Endothelial cell of umbilical vein (primary cell): ENCODE data around the gene EPO. TPM values are rescaled to one million over a fixed set of nuclear protein-coding genes. Genes with fewer than 3 reads are reported as not detected.
"Not testable (repeated sequence)": the region's sequence is repeated elsewhere in the genome, so short reads cannot be mapped to it uniquely, and the experiment has no call there.

Source experiments
- BruUV-seq: library from RNA; stranded (reverse); fragments of 400-500 nt; replicated peaks from 2 replicates; lab custom pipeline; 2021; lab: Mats Ljungman, UMichigan
- CTCF ChIA-PET: fragments of 300-600, 350-600 bp; sonication (Branson Sonifier 250); formaldehyde crosslinking; loops from one replicate; lab custom pipeline; 2021; ENCODE audit warnings: antibody characterized with exemption, inconsistent platforms; lab: Charles Lee
- POLR2A ChIA-PET: fragments of 300-600, 350-600 bp; sonication (Branson Sonifier 250); formaldehyde crosslinking; loops from one replicate; lab custom pipeline; 2021; ENCODE audit warnings: antibody characterized with exemption, inconsistent platforms; lab: Charles Lee
- DNase-seq: peaks from one replicate; pipeline ENCODE4 v3.0.0-alpha.2; 2011; ENCODE audit warnings: low read depth, low spot score
- FAIRE-seq: peaks from 2 replicates; lab custom pipeline; 2011; peaks lifted over from hg19 to GRCh38; lab: Jason Lieb, UNC
- H2AFZ ChIP-seq: 2 replicates; pipeline ENCODE4 v1.6.0; 2012; ENCODE audit warnings: low read depth, low read length, control low read depth, inconsistent platforms
- H3K27ac ChIP-seq: 2 replicates; pipeline ENCODE4 v1.5.1; 2011; ENCODE audit warnings: low read depth, mild to moderate bottlenecking, control low read depth, low read length, moderate library complexity; ENCODE audit not compliant: insufficient read depth
- H3K27me3 ChIP-seq, 2 experiments: 2 replicates each; pipeline versions ENCODE4 v1.6.0 to v1.6.1; 2011; ENCODE audit warnings: low read length in 2 of 2, mixed read lengths in 1 of 2; ENCODE audit not compliant: control insufficient read depth in 2 of 2, insufficient read depth in 2 of 2
- H3K36me3 ChIP-seq, 2 experiments: 2 replicates in 1 of 2; 3 replicates in 1 of 2; pipeline ENCODE4 v1.5.1; 2011; ENCODE audit warnings: low read length in 2 of 2, mild to moderate bottlenecking in 1 of 2, moderate library complexity in 1 of 2; ENCODE audit not compliant: control insufficient read depth in 2 of 2, insufficient read depth in 2 of 2; ENCODE audit errors: extremely low read depth in 1 of 2
- H3K4me1 ChIP-seq: 3 replicates; pipeline ENCODE4 v1.5.1; 2011; ENCODE audit warnings: mild to moderate bottlenecking, low read length; ENCODE audit not compliant: control insufficient read depth, insufficient read depth; ENCODE audit errors: extremely low read depth
- H3K4me2 ChIP-seq: 2 replicates; pipeline ENCODE4 v1.6.1; 2011; ENCODE audit warnings: low read length, control low read depth, mixed read lengths; ENCODE audit not compliant: insufficient read depth
- H3K4me3 ChIP-seq, 3 experiments: fragments of 200-600 bp in 1 of 3; sonication (generic), shearing (Covaris generic) in 1 of 3; replicated peaks in 1 of 3; 2 replicates each; pipeline ENCODE4 v1.5.1; 2011 to 2016; ENCODE audit warnings: control low read depth in 3 of 3, low read length in 3 of 3, mild to moderate bottlenecking in 2 of 3, inconsistent platforms in 1 of 3, low read depth in 1 of 3, moderate library complexity in 1 of 3; ENCODE audit not compliant: insufficient read depth in 1 of 3
- H3K79me2 ChIP-seq: 2 replicates; pipeline ENCODE4 v1.6.0; 2012; ENCODE audit warnings: low read length, inconsistent platforms; ENCODE audit not compliant: control insufficient read depth, insufficient read depth
- H3K9ac ChIP-seq: replicated peaks from 2 replicates; pipeline ENCODE3; 2011; ENCODE audit warnings: low read length, control low read depth; ENCODE audit not compliant: insufficient read depth; ENCODE audit errors: extremely low read depth
- H3K9me1 ChIP-seq: replicated peaks from 3 replicates; pipeline ENCODE4 v1.6.0; 2011; ENCODE audit warnings: mild to moderate bottlenecking, low read length; ENCODE audit not compliant: control insufficient read depth, insufficient read depth; ENCODE audit errors: extremely low read depth
- H3K9me3 ChIP-seq: replicated peaks from 2 replicates; pipeline ENCODE4 v1.5.1; 2012; ENCODE audit warnings: low read length, inconsistent platforms; ENCODE audit not compliant: control insufficient read depth, insufficient read depth
- H4K20me1 ChIP-seq: replicated peaks from 2 replicates; pipeline ENCODE3; 2011; ENCODE audit warnings: mild to moderate bottlenecking, low read length; ENCODE audit not compliant: control insufficient read depth, insufficient read depth; ENCODE audit errors: extremely low read depth
- EZH2 ChIP-seq: IDR thresholded peaks from 2 replicates; pipeline ENCODE4 v1.6.1; 2012; ENCODE audit warnings: borderline replicate concordance, low read depth, mild to moderate bottlenecking, moderate library complexity, low read length, inconsistent platforms; ENCODE audit not compliant: severe bottlenecking
- GATA2 ChIP-seq: IDR thresholded peaks from 2 replicates; pipeline ENCODE4 v1.7.0; 2011; ENCODE audit warnings: low read depth, mild to moderate bottlenecking, moderate library complexity, mixed read lengths, low read length; ENCODE audit not compliant: insufficient read length, insufficient read depth
- MYC ChIP-seq: IDR thresholded peaks from one replicate; pipeline ENCODE4 v1.6.1; 2011; ENCODE audit warnings: mild to moderate bottlenecking, low read depth, low read length
- POLR2A ChIP-seq: IDR thresholded peaks from 2 replicates; pipeline ENCODE4 v1.6.1; 2012; ENCODE audit warnings: low read depth, mild to moderate bottlenecking, control low read depth, low read length
- dilution Hi-C: fragments of 300-500 bp; cut with MboI; formaldehyde crosslinking; loops from one replicate; pipeline ENCODE4 v1.15.0; 2019; ENCODE audit warnings: low sequenced_read_pairs; ENCODE audit not compliant: extremely low pct_ligation_motif_present
- intact Hi-C: fragments of 100-400 bp; cut with micrococcal nuclease; formaldehyde crosslinking; loops from one replicate; pipeline ENCODE4 v1.10.0; 2022
- polyA plus RNA-seq, 4 experiments: library from polyadenylated mRNA; depleted of rRNA in 3 of 4; stranded (reverse) in 3 of 4; unstranded in 1 of 4; fragments of >200 nt; gene quantifications; 2 replicates each; pipeline versions ENCODE4 v1.2.1 to v1.2.3, GENCODE V29; 2011 to 2012; ENCODE audit warnings: missing spikeins in 1 of 4
- total RNA-seq: library from RNA; stranded (reverse); gene quantifications from 2 replicates; pipeline ENCODE4 v1.2.3, GENCODE V29; 2021
- TF ChIP-seq, protein P1 (sequence below): IDR thresholded peaks from 2 replicates; pipeline ENCODE4 v1.6.1; 2011; ENCODE audit not compliant: insufficient read depth, insufficient read length

EPO gene
- total and polyA plus RNA-seq, 2 donors (not counting 3 experiments of a cell fraction or from before 2014, with no cell fraction given) = not detected

DNA sequence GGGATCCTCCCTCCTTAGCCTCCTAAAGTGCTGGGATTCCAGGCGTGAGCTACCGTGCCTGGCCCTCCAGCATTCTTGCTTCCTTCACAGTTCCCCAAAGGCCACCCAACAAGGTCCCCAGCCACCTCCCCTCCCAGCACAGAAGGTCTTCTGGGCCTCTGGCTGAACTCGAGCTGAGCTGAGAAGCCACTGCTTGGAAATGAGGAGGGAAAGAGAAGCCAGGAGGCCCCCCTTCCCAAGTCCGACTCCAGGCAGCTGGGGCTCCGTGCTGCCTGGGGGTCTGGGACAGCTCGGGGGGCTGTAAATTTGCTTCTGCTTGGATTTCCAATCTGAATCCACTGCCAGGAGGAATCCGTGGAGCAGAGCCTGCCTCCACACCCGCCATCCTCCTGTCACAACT, 5.5 kb upstream of the EPO start:
- CTCF ChIA-PET = interaction anchor here (1.0 kb wide), 1 partner anchor 9 kb away, joined by 5 read pairs; the partner anchor contains the start of gene POP7

DNA sequence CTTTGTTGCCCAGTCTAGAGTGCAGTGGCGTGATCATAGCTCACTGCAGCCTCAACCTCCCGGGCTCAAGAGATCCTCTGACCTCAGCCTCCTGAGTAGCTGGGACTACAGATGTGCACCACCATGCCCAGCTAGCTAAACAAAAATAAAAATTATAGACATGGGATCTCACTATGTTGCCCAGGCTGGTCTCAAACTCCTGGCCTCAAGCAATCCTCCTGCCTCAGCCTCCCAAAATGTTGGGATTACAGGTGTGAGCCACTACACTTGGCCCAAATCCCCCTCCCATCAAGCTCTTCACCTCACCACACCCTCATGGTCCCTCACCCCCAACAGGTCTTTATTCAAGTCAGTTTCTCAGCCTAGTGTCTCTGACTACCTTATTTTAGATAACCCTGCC, 3.2 kb upstream of the EPO start:
- CTCF ChIA-PET = interaction anchor here (0.6 to 2.1 kb wide), 2 partner anchors 12 to 26 kb away, joined by 3 to 12 read pairs; partner anchors contain the start of gene POP7
- H3K9me1 ChIP-seq = not testable (repeated sequence)

More for the DNA sequence above, 5.5 kb upstream of the EPO start:
- H3K4me1 ChIP-seq = no peaks in the 10 kb centered on the region
- H3K27ac ChIP-seq = no peak overlapping the region
- no peaks in the 10 kb centered on the region for H3K79me2 ChIP-seq
- H3K9me1 ChIP-seq = no peaks in the 10 kb centered on the region
- TF ChIP-seq MYC = no peak
- TF ChIP-seq EZH2 = no peak
- TF ChIP-seq POLR2A = no peak
- TF ChIP-seq GATA2 = no peak
- TF ChIP-seq, protein P1, sequence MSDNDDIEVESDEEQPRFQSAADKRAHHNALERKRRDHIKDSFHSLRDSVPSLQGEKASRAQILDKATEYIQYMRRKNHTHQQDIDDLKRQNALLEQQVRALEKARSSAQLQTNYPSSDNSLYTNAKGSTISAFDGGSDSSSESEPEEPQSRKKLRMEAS = no peak
- no TSS peak for BruUV-seq
- H3K4me2 ChIP-seq = no peak overlapping the region
- no peak for DNase-seq
- no peaks in the 10 kb centered on the region for H3K9me3 ChIP-seq
- intact Hi-C loops (no loop called here), dilution Hi-C loops (loop anchor here (25.0 kb wide), 1 partner anchor 123 kb away; the partner anchor contains the start of gene EPHB4)
- POLR2A ChIA-PET = no interaction called here
- H3K36me3 ChIP-seq = no peaks in the 10 kb centered on the region
- H3K9ac ChIP-seq = no peak overlapping the region
- H3K4me3 ChIP-seq = no peak overlapping the region
- FAIRE-seq = no peak
- no peak overlapping the region for H2AFZ ChIP-seq
- no peaks in the 10 kb centered on the region for H4K20me1 ChIP-seq
- H3K27me3 ChIP-seq = peaks cover 4 to 6% of the 10 kb centered on the region in 2 experiments

More for the DNA sequence above, 3.2 kb upstream of the EPO start:
- H3K9ac ChIP-seq, POLR2A ChIA-PET, FAIRE-seq, H3K9me3 ChIP-seq, H4K20me1 ChIP-seq, DNase-seq, H3K27ac ChIP-seq, H3K36me3 ChIP-seq, H2AFZ ChIP-seq, H3K4me3 ChIP-seq, H3K79me2 ChIP-seq, BruUV-seq, intact Hi-C loops, H3K4me2 ChIP-seq, H3K4me1 ChIP-seq: not testable (repeated sequence)
- dilution Hi-C loops = loop anchor here (25.0 kb wide), 1 partner anchor 120 kb away; the partner anchor contains the start of gene EPHB4
- peaks cover 26 to 27% of the 10 kb centered on the region in 2 experiments for H3K27me3 ChIP-seq
